KBM-7 (cell line): Measurements from ENCODE around the gene SDK2.
A peak's percentile ranks its signal among the peaks of the same experiment; 100 is the strongest.

Experiments used
- DNase-seq: peaks from one replicate; pipeline ENCODE4 v3.0.0-alpha.2; 2015
- in situ Hi-C: fragments of 300-500 bp; cut with MboI; formaldehyde crosslinking; loops from 2 replicates; pipeline ENCODE4 v1.14.3; 2020; ENCODE audit warnings: low sequenced_read_pairs, low pct_unique_long_range_greater_than_20kb, mixed read lengths

The SDK2 gene

DNA sequence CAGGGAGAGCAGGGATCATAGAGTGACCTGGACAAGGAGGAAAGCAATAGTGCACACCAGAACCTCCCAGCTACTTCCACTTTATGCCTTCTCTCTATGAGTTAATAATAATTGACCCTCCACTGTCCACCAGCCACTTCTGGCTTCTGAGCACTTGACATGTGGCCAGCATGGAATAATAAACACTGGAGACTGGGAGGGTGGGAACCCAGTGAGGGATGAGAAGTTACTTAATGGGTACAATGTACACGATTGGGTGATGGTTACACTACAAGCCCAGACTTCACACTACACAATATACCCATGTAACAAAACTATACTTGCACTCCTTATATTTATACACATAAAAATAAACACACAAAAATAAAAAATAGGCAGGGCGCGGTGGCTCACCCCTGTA lies 343.9 kb downstream of the SDK2 start:
- in situ Hi-C loops = no loop called here

DNA sequence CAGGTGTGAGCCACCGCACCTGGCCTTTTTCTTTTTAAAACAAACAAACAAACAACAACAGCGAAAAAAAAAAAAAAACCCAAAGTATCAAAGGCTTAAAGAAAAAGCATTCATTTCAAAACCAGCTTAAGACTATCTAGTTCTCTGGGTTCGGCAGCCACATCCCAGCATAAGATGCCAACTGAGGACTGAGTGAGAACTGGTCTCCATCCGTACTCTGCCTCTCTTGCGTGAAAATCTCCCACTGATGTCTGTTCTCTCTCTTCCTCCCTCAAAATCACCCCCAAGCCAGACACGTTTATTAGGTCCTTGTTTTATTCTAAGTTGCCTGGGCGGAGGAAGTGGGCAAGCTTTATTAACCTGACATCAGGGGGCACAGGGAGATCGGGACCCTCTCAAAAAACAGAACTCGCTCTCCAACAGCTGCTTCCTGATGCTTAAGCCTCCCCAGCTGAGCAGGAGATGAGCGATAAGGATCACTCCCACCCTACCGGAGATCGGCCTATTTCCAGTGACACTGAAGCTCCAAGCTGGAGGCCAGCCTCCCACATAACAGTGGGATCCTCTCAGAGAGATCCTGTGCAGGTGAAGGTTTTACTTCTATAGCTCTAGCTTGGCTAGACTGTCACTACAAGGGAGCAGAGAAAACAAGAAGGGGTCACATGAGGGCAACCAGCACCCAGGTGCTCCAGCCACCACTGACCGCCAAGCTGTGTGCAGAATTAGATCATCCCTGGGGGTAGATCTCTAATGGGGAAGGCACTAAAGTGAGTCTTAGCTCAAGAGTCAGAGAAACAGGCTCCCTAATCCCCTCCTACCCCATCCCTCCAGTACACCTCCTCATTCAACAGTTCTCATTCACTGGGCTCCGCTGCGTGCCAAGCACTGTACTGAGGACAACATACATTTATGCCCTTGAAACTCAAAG lies 346.0 kb downstream of the SDK2 start:
- in situ Hi-C loops = no loop called here
- DNase-seq = peak; percentile 87

More for the DNA sequence above, 343.9 kb downstream of the SDK2 start:
- no peak for DNase-seq

DNA sequence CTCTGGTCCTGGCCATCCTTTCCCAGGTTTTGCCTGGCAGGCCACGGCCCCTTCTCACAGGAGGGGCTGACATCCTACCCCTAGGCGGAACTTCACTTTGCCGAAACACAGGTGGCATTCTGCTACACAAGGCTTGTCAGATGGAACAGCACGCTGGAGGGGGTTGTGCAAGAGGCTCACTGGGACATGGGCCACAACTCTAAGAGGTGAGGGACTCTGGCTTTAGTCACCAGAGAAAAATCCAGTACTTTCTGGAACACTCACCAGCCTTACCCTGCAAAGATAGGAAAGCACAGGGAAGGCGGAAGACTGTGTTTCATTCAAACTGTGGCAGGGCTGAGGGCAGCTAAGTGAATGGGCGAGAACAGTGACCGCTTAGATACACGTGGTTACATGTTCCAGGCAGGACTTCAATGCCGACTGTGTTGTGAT lies 350.7 kb downstream of the SDK2 start:
- in situ Hi-C loops = no loop called here
- DNase-seq = no peak

DNA sequence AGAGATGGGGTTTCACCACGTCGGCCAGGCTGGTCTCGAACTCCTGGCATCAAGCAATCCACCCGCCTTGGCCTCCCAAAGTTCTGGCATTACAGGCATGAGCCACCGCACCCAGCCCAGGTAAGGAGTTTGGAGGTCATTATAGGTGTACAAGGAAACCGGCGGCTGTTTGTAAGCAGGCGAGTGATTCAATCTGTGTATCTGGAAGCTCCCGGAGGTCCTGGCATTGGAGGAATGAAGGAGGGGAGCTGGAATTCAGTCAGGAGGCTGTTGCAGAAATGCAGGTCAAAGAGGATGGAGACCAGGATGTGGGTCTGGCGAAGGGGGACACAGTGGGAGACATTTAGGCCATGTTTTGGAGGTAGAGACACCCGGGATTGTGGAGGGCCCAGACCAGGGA lies 351.2 kb downstream of the SDK2 start:
- no peak for DNase-seq

DNA sequence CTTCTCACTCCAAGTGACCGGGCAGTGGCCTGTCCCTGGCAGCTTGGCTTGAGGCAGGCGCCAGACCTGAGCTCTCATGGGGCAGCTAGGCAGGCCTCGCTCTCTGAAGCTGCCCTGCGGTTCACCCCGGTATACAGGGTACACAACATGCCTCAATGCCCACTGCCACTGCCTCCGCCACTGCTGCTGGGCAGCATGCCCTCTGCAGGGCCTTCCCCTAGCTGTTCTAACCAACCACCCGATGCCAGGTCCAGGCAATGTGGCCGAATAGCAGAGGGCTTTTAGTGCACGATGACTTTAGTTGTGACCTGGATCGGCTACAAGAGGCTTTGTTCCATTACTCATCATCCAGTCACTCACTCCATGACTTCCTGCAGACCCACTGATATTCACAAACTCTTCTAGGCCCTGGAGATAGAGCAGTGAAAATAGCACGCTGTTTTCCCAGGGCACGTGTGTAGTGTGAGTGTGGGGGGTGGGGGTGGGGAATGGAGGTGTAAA lies 352.2 kb downstream of the SDK2 start:
- no peak for DNase-seq
- in situ Hi-C loops = no loop called here

More for the DNA sequence above, 351.2 kb downstream of the SDK2 start:
- in situ Hi-C loops = no loop called here

DNA sequence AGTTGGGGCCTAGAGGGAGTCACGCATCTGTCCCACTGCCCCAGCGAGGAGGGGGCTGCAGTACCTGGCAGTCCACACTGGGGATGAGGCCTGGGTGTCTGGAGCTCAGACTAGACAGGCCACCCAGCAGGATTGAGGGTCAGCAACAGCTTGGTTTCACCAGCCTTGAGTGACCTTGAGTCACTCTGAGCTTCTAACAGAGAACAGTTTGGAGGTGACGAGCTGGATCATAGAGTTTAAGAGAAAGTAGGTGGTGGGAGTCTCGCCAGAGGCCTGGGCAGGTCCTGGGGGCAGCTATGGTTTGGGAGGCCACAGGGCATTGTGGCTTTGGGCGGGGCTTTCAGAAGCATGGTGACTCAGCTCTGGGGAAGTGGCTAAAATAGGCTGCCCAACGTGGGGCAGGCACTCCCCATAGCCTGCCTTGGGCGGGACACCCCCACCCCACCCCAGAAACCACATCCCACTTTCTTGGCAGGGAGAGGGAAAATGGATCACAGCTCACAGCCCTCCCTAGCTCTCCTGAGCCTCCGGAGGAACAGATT lies 352.9 kb downstream of the SDK2 start:
- peak; percentile 78 for DNase-seq
- in situ Hi-C loops = no loop called here

DNA sequence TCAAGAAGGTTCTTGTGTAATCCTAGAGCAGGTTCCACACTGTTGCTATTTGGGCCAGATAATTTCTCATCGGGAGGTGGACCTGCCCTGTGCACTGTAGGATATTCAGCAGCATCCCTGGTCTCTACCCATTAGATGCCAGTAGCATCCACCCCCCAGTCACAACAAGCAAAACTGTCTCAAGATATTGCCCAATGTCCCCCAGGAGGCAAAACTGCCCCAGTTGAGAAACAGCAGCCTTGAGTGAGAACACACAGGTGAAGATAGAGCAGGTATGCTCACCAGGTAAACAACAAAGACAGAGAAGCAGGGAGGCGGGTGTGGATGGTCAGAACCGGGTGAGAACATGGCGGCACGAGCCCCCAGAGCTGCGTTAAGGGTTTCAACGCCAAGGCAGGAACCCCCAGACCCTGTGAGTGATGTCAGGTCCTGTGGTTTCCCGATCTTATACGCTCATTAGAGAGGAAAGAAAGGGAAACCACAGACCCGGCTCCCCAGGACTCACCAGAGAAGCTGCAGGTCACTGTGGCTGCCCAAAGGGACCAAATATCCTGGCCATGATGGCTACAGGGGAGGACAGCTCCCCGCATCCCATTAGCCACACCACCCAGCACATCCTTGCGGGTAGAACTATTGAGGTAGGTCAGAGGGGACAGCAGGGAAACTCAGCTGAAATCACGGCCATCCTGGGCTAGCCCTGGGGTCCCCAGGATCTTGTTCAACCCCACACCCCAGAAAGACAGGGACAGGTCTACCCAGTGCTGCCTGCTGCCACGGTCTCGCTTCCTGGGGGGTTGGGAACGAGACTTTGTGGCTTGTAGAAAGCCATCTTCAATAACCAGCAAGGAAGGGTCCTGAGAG lies 353.6 kb downstream of the SDK2 start:
- in situ Hi-C loops = no loop called here
- DNase-seq = no peak

DNA sequence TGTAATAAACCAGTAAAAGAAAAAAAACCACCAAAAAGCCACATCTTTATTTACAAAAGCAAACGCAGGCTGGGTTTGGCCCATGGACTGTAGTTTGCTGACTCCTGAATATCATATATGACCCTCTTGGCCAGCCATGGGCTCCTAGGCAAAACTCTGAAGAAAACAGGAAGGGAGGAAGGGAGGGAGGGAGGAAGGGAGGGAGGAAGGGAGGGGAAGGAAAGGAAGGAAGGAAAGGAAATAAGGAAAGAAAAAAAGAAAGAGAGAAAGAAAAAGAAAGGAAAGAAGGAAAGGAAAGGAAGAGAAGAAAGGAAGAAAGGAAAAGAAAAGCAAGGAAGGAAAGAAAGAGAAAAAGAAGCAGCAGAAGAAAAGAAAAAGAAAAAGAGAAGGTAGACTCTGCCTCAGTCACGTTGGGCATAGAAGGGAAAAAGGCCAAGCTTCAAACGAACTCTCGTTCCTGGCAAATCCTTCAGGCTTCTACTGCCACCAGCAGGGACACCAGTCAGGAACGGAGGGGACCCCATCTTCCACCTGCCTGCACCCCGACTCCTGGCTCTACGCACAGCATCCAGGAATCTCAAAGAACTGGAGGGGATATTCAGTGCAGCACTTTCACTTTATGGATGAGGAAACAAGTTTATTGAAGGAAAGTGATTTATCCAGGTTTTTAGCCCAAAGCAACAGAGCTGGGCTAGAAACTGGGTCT lies 354.5 kb downstream of the SDK2 start:
- in situ Hi-C loops = no loop called here
- DNase-seq = no peak

DNA sequence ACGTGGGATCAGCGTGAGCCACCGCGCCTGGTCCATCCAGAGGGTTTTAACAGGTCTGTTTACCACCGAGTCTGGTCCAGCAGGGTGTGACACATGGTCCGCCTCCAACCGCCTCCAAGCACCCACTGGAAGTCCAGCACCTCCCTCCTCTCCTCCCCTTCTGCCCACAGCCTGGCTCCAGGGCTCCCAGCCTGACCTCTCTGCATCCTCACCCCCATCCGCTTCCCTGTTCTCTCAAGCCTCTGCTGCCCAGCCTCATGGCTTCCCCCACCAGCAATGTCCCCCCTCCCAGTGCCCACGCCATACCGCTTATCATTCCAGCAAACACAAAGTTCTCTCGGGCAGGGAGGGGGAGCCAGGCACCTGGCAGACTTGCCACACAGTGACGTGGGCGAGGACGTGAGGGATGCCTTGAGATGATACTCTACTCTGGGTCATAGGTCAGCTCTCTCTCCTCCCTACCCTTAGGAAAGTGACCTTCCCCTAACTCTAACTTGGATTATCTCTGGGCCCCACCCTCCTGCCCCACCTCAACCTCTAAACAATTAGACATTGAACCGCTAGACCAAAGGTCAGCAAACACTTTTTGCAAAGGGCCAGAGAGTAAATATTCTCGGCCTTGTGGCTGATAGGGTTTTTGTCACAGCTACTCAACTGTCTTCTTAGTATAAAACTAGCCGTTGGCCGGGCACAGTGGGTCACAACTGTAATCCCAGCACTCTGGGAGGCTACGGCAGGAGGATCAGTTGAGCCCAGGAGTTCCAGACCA lies 355.5 kb downstream of the SDK2 start:
- in situ Hi-C loops = no loop called here
- DNase-seq = no peak

DNA sequence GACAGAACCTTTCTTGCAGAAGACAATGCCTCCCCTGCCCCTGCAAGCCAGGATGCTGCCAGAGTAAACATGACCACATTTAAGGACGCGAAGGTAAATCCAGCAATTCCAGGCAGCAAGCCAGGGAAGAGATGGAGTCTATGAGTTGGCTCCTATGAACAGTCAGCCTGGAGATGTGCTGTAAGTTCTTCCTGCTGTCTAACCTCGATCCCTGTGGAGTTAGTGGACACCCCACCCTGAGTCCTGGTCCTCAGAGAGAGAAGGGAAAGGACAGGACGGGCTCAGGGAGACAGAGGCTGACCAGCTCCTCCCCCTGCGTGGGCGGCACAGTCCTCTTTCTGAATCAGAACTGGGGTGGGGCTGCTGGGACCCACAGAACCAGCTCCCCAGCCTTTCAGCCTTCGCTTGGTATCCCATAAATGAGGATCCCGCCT lies 357.4 kb downstream of the SDK2 start:
- in situ Hi-C loops = no loop called here
- DNase-seq = no peak

DNA sequence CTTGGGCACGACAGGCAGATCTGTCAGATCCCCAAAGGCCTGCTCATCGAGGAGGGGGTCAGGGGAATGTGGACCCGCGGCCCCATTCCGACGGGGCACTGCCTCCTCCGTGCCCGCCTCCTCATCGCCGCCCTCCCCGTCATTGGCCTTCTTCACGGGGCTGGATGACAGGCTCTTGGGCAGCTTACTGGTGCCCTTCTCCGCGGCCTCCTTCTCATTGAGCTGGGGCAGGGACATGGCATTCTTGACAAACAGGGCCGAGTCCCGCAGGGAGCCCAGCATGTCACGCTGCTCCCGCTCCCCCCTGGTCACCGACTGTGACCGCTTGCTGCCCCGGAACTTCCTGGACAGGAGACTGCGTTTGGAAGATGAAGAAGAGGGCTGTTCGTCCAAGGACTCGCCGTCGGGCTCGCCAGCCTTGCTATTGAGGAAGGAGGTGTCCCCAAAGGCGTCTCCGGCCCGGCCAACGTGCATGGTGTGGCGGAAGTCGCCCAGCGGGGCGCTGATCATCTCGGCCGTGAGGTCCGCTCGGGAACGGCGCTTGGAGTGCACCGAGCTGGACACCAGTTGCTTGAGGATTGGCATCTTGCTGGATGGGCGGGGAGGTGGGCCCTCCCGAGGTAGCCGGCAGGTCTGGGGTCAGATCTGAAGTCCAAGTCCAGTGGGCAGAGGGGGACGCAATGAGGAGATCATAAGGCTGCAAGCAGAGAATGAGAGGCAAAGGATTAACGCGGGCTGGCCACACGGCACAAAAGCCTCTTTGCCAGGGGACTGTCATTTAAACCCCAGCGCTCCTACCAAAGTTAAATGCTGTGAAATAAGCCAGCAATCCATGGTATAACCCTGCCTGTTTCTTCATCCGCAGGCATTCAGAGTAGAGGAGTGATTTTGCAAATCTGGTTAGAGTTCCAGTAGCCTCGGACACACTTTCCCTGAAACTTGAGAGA lies 358.1 kb downstream of the SDK2 start:
- no peak for DNase-seq
- in situ Hi-C loops = no loop called here

DNA sequence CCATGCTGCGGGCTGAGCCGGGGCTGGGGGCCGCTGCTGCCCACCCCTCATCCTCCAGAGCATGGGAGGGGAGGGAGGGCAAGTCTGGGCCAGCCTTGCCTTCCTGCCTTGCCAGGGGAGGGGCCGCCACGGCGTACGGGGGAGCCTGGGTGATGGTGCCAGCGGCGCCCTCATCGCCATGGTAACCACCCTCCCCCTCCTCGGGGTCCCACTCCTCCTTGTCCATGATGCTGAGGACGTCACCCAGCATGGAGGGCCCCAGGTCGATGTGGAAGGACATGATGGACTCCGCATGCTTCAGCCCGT lies 358.7 kb downstream of the SDK2 start:
- in situ Hi-C loops = no loop called here
- DNase-seq = no peak

DNA sequence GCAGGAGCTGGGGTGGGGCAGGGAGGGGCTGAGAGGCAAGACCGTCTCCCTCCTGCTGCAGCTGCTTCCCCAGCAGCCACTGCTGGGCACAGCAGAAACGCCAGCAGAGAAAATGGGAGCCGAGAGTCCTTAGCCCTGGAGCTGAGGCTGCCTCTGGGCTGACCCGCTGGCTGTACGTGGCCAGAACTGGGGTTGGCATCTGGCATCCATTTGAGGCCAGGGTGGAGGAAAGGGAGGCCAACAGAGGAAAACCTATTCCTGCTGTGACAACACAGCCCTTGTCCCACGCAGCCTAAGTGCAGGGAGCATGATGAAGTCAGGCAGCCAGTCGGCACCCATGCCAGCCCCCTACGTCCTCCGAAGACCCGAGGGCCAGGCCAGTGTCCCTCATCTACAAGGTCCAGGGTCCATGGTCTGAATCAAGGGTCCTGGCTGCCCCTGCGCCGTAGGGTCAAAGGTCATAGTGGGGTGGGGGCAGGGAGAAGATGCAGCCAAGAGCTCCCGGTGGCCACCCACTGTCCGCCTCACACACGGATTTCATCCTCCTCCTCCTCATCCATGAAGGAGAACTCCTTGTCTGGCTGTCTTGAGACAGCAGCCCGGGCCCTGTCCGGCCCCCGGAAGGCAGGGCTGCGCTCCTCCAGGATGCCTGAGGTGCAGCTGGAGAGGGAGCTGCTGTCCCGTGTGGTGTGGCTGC lies 359.2 kb downstream of the SDK2 start:
- DNase-seq = no peak
- in situ Hi-C loops = no loop called here
